ENCODE measurements around the gene COQ5.

The COQ5 gene

GRCh38 chr12:120480211-120480610, 48.7 kb downstream of the COQ5 start:
- DNase-seq: no peak

DNA sequence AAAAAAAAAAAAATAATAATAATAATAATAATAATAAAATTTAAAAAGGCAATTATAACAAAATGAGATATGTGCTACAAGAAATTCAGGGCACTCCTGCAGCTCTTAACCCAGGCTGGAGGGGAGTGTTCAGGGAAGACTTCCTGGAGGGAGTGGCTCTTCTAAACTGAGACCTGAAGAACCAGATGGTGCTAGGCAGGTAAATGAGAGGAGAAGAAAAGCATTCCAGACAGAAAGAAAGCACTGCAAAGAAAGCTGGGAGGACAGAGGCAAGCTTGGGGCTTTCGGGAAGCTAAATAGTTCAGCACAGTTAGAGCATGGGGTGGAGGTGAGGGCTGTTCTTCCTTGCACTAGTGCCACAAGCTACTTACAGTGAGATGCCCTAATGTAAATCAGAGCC, 49.5 kb downstream of the COQ5 start:
- no peak for DNase-seq

DNA sequence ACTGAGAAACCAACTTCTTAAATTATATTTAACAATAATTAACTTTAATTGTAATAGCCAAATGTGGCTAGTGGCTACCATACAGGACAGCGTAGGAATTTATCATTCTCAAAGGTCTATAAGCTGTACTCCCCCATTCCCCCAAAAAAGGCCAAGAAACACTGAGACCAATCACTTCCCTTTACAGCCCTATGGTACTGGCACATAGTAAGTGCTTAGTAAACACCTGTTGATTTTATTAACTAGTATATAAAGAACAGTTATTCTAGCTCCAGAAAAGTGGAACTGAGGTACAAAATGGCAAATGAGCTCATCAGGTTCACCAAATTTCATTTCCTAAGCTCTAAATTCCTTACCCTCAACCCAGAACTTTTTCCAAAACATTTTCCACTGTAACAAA, 53.3 kb downstream of the COQ5 start:
- no peak for DNase-seq

GRCh38 chr12:120474616-120474960, 54.4 kb downstream of the COQ5 start:
- DNase-seq: no peak

GRCh38 chr12:120473807-120474615, 54.9 kb downstream of the COQ5 start:
- no peak for DNase-seq

- DNase-seq: no peak
Observed at GRCh38 chr12:120472521-120472920, 56.4 kb downstream of the COQ5 start.

DNA sequence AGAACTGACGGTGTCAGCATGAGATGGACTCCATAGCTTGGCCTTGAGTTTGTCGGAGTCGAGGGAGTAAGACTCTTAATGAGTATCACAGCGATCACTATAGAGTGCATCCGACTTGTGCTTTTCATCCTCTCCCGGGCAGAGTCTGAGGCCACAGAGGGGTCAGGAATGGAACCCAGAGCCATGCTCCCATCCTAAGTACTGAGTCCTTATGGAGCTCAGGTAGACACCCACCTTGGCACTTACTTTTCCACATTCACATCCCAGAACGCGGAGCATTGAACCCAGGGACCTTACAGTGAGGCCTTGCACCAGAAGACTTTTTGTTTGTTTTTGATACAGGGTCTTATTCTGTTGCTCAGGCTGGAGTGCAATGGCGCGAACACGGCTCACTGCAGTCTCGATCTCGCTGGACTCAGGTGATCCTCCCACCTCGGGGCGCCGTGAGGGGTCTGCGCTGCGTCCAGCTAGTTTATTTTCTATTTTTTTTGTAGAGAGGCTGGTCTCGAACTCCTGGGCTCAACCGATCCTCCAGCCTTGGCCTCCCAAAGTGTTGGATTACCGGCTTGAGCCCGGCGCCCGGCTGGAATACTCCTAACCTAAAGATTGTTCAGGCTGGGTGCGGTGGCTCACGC, 58.7 kb downstream of the COQ5 start:
- DNase-seq: no peak

DNA sequence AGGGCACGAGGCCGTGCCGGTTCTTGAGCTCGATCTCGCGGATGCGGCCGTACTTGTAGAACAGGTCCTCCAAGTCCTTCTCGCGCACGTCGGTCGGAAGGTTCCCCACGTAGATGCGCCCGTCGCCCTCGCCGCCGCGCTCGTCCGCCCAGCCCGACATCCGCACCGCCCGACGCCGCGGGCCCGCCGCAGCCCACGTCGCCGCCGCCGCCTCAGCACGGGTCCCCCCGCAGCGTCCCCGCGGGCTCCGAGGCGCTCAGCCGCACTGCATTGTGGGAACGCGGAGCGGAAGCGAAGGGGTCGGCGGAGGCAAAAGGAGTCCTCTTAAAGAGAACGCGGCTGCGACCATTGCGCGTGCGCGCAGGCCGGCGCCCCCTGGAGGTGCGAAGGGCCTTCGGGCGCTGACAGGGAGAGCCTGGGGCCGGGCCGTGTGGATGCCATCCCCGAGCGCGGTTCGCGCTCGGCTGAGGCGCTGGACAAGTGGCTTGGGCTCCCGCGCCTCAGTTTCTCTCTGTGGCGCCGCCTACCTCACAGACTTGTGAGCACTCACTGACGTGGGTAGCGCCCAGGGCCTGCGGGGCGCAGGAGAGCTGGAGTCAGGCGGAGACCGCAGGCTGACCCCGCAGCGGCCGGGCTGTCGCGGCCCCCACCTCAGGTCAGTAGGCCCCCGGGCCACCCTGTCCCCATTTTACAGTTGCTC, 59.4 kb downstream of the COQ5 start, which contains the start of gene SRSF9:
TSS of gene SRSF9 (minus strand) at position 299 of the 700 bp plus-strand sequence. CDS start at position 160, 139 bp downstream.
- peak; percentile 96 for DNase-seq

- DNase-seq: no peak
Observed at GRCh38 chr12:120468821-120469449, 60.0 kb downstream of the COQ5 start.

DNA sequence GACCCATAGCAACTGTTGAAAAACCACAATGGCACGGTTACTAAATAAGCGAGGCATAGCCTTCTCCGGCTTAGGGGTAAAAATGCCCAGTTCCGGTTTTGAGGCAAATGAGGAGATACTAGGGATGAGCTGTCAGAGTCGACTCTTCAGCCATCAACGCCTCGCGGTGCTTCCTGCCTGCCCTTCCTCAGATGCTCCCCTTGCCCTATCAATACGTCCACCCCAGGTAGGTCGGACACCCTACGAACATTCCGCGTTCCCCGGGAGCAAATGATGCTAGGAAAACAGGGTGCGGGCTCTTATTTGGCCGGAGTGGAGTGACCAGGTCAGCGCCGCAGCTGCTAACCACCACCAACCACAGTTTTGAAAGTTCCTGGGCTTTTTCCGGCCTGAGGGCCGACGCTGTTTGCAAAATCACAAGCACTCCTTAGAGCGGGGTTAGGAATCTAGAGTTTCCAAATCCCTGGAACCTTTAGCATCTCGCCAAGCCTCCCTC, 60.6 kb downstream of the COQ5 start:
- peak; percentile 57 for DNase-seq

DNA sequence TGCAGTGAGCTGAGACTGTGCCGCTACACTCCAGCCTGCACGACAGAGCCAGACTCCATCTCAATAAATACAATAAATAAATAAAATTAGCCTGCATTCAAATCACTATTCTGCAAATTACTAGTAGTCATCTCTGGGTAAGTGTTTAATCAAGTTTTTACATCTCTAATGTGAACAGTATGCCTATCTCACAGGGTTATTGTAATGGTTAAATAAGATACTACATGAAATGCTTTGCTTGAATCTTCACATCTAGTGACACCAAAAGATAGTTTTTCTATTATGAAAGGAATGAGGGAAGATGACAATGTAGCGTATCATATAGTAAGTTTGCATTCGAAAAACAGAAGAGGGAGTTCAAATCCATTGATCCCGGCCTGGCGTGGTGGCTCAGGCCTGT, 61.5 kb downstream of the COQ5 start:
- no peak for DNase-seq

GRCh38 chr12:120466560-120467315, 62.2 kb downstream of the COQ5 start:
- DNase-seq: no peak

GRCh38 chr12:120465756-120466155, 63.2 kb downstream of the COQ5 start:
- no peak for DNase-seq

- no peak for DNase-seq
Observed at GRCh38 chr12:120463712-120464111, 65.2 kb downstream of the COQ5 start.

GRCh38 chr12:120462099-120462640, 66.8 kb downstream of the COQ5 start:
- DNase-seq: no peak

DNA sequence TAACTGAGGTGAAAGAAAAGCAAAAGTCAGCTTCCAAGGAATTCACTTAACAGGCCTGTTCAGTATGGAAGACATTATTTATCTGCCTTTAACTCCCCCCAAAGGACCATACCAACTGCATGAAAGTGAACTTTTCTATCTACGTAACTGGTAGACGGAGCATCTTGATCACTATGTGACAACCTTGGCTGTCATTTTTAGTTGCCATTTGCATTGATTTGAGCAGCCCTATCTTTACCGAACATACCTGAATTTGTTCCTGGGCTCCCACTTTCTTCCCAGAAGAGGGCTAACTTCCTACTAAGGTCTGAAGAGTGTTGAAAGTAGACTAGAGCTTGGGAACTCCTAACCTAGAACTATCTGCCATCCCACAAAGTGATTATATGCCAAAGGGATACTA, 68.8 kb downstream of the COQ5 start:
- DNase-seq: no peak

DNA sequence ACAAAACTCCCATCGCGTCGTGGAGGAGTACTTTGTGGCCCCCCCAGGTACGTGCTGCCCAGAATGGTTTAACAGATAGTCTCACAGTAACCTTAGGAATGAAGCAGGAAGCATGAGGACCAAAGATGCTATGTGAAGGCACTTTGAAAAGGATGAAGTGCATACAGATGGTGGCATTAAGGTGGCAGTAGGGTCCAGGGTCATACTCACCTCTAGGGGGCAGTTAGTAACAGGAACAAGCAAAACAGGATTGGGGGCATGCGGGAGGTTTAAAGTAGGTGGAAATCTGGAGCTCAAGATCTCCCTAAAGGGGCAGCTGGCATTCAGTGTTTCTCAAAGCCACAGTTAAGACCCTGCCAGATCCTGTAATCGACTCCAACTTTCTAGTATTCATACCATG, 71.8 kb downstream of the COQ5 start:
- DNase-seq: no peak

GRCh38 chr12:120455302-120455701, 73.7 kb downstream of the COQ5 start:
- no peak for DNase-seq

DNA sequence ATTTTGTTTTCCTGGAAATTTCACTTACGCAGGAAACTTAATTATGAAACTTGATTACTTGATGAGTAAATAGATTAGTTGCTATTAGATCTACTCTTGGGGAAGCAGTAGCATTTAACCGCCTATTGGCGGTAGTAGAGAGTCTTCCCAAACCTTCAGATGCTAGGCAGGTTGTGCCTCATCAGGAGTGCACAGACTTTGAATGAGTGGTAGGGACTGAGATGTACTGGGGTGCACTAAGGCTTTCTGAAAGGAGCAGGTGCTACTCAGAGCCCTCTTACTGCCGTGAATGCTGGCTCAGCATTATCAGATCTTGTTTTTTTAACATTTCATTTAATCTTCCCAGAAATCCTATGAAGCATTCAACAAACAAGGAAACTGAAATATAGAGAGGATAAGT, 75.0 kb downstream of the COQ5 start:
- no peak for DNase-seq
